ENCODE measurements around the gene PRKAR1B. TPM values are rescaled to one million over a fixed set of nuclear protein-coding genes. Genes with fewer than 3 reads are reported as not detected.
A peak's percentile ranks its signal among the peaks of the same experiment; 100 is the strongest.
"Not testable (repeated sequence)": the region's sequence is repeated elsewhere in the genome, so short reads cannot be mapped to it uniquely, and the experiment has no call there.

The PRKAR1B gene
- total RNA-seq, 4 donors from 2014 or later = 8.2 to 12.3 (median 10.5) TPM

DNA sequence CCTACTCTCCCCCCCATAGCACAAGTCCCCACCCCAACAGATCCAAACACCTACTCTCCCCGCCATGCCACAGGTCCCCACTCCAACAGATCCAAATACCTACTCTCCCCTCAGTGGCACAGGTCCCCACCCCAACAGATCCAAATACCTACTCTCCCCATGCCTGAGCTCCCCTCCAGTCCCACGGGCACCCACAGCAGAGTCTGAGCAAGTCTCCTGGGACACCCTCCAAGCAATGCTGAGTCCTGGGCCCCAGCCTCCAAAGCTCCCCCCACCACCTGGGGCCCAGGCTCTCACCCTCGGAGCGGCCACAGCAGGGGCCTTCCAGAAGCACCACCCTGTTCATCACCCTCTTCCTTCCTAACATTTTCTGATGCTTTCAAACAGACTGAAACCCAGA lies 64.5 kb downstream of the PRKAR1B start:
- no peak overlapping the region for H3K4me3 ChIP-seq
- H3K4me1 ChIP-seq = peaks cover 14% of the 10 kb centered on the region
- no peaks in the 10 kb centered on the region for H3K9me3 ChIP-seq
- no peak overlapping the region for H3K27ac ChIP-seq
- 94% methylated on average over 4 of the region's 4 CpGs for WGBS
- no peak for DNase-seq (ENCODE audit: low spot score in 2 of 2)
- H3K27me3 ChIP-seq = no peaks in the 10 kb centered on the region
- TF ChIP-seq, protein P1, sequence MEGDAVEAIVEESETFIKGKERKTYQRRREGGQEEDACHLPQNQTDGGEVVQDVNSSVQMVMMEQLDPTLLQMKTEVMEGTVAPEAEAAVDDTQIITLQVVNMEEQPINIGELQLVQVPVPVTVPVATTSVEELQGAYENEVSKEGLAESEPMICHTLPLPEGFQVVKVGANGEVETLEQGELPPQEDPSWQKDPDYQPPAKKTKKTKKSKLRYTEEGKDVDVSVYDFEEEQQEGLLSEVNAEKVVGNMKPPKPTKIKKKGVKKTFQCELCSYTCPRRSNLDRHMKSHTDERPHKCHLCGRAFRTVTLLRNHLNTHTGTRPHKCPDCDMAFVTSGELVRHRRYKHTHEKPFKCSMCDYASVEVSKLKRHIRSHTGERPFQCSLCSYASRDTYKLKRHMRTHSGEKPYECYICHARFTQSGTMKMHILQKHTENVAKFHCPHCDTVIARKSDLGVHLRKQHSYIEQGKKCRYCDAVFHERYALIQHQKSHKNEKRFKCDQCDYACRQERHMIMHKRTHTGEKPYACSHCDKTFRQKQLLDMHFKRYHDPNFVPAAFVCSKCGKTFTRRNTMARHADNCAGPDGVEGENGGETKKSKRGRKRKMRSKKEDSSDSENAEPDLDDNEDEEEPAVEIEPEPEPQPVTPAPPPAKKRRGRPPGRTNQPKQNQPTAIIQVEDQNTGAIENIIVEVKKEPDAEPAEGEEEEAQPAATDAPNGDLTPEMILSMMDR (IDR thresholded peaks at IDR 0.05) = no peak
- TF ChIP-seq EP300 (IDR thresholded peaks at IDR 0.05) = no peak
- TF ChIP-seq POLR2AphosphoS5 (IDR thresholded peaks at IDR 0.05) = no peak
- no peak for TF ChIP-seq POLR2A (IDR thresholded peaks at IDR 0.05)
- no peaks in the 10 kb centered on the region for H3K36me3 ChIP-seq

DNA sequence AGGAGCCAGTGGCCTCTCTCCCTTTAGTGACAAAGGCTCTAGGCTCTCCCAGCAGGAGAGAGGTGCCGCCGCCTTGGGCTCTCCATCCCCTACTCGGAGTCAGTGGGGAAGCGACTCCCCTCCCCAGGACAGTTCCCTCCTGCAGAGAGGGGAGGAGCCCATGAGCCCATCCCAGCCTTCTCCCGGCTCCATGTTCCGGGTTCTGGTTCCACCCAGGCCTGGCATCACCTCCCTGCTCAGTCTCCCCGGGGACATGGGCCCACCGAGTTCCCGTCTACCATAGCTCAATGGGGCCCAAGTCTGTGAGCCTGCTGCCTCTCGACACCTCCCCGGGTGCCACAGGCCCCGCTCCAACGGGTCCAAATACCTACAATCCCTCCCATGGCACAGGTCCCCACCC lies 67.1 kb downstream of the PRKAR1B start:
- Histone ChIP-seq H3K4me1 (peaks cover 2% of the 10 kb centered on the region), H3K4me3 (no peak overlapping the region), H3K36me3 (no peaks in the 10 kb centered on the region), H3K9me3 (no peaks in the 10 kb centered on the region), H3K27ac (no peak overlapping the region), H3K27me3 (no peaks in the 10 kb centered on the region)
- 96% methylated on average over 7 of the region's 13 CpGs for WGBS
- TF ChIP-seq POLR2AphosphoS5 (IDR thresholded peaks at IDR 0.05) = no peak
- TF ChIP-seq POLR2A (IDR thresholded peaks at IDR 0.05) = no peak
- no peak for TF ChIP-seq EP300 (IDR thresholded peaks at IDR 0.05)
- TF ChIP-seq, protein P1 (IDR thresholded peaks at IDR 0.05) = no peak
- DNase-seq (ENCODE audit: low spot score in 2 of 2) = no peak

DNA sequence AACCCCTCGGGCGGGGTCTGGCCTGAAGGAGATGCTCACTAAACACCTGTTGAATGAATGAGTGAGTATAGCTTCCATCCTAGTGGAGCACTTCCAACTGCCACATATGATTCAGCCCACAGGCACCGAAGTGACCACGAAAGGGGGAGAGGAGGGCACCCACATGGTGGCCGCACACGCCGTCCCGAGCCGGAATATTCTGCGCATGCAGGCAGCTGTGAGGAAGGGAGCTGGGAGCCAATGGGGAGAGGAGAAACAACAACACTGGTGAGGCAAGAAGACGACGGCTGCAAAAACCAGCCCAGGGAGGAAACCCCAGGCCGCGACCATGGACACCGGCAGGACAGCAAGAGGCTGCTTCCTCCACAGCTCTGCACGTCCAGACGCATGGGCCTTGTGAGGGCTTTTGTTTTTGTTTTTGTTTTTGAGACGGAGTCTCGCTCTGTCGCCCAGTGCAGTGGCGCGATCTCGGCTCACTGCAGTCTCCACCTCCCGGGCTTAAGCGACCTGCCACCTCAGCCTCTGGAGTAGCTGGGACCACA lies 67.7 kb downstream of the PRKAR1B start:
- no peak overlapping the region for H3K27ac ChIP-seq
- no peaks in the 10 kb centered on the region for H3K36me3 ChIP-seq
- TF ChIP-seq POLR2AphosphoS5 (IDR thresholded peaks at IDR 0.05) (no peak), EP300 (IDR thresholded peaks at IDR 0.05) (no peak), POLR2A (IDR thresholded peaks at IDR 0.05) (no peak)
- TF ChIP-seq, protein P1 (IDR thresholded peaks at IDR 0.05) = no peak
- WGBS = 94% methylated on average over 25 of the region's 25 CpGs
- H3K9me3 ChIP-seq = no peaks in the 10 kb centered on the region
- DNase-seq (ENCODE audit: low spot score in 2 of 2) = no peak
- no peaks in the 10 kb centered on the region for H3K4me1 ChIP-seq
- no peaks in the 10 kb centered on the region for H3K27me3 ChIP-seq
- H3K4me3 ChIP-seq = no peak overlapping the region

DNA sequence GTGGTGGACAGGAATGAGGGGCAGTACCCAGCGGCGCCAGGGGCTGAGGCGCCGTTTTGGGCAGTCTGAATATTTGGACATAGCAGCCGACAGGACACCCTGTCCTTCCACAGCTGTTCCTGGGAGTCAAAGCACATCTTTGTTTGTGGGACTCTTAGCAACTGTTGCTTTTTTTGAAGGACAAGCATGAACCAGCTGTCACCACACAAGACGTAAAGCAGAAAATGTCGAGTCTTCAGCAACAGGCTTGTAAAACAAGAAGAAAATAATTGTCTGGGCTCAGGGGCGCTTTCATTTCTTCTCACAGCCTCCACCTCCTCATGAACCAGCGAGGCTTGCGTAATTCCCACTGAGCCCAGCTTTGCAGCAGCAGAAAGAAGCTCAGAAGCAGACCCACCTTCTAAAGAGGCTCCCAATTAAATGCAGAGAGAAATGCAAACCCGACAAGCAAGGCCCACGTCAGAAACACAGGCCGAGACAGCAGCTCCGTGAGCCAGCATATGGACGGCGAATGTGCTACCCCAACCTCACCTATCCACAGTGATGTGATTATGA lies 69.4 kb downstream of the PRKAR1B start:
- TF ChIP-seq EP300 (IDR thresholded peaks at IDR 0.05) = peak; percentile 92
- no peak for TF ChIP-seq POLR2A (IDR thresholded peaks at IDR 0.05)
- WGBS = 71% methylated on average over 16 of the region's 16 CpGs
- no peak overlapping the region for H3K27ac ChIP-seq

DNA sequence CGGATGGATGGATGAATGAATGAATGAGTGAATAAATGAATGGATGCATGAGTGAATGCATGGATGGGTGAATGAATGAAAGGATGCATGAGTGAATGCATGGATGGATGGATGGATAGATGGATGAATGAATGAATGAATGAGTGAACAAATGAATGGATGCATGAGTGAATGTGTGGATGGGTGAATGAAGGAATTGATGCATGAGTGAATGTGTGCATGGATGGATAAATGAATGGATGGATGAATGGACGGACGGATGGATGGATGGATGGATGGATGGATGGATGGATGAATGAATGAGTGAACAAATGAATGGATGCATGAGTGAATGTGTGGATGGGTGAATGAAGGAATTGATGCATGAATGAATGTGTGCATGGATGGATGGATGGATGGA lies 70.1 kb downstream of the PRKAR1B start:
- not testable (repeated sequence) for H3K36me3 ChIP-seq; H3K4me3 ChIP-seq; H3K9me3 ChIP-seq; H3K27ac ChIP-seq; H3K4me1 ChIP-seq; H3K27me3 ChIP-seq; DNase-seq (ENCODE audit: low spot score in 2 of 2)
- 61% methylated on average over 3 of the region's 3 CpGs for WGBS

More for the DNA sequence above, 69.4 kb downstream of the PRKAR1B start:
- H3K4me3 ChIP-seq = no peak overlapping the region
- H3K4me1 ChIP-seq = no peaks in the 10 kb centered on the region
- DNase-seq (ENCODE audit: low spot score in 2 of 2) = no peak
- no peaks in the 10 kb centered on the region for H3K27me3 ChIP-seq
- no peaks in the 10 kb centered on the region for H3K9me3 ChIP-seq
- H3K36me3 ChIP-seq = no peaks in the 10 kb centered on the region

DNA sequence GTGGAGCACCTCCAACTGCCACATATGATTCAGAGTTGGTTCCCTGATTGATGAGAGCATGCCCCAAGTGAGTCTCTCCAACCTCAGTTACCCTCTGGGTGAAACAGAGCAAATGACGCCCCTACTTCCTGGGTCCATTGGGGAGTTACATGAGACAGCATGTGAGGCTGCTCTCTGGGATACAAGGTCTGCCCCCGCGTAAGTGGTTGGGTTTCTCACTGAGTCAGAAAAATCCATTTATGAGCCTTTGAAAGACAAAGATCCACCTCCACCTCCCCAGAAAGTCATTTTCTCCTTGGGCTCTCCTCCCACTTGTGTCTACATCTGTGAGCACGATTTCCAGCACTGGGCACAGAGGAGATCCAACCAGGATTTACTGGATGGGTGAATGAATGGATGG lies 71.3 kb downstream of the PRKAR1B start:
- Histone ChIP-seq H3K36me3 (no peaks in the 10 kb centered on the region), H3K27me3 (no peaks in the 10 kb centered on the region), H3K27ac (no peak overlapping the region), H3K9me3 (no peaks in the 10 kb centered on the region), H3K4me1 (no peaks in the 10 kb centered on the region), H3K4me3 (no peak overlapping the region)
- TF ChIP-seq, protein P1 (IDR thresholded peaks at IDR 0.05) = no peak
- TF ChIP-seq POLR2AphosphoS5 (IDR thresholded peaks at IDR 0.05) (no peak), EP300 (IDR thresholded peaks at IDR 0.05) (no peak), POLR2A (IDR thresholded peaks at IDR 0.05) (no peak)
- 96% methylated on average over 4 of the region's 4 CpGs for WGBS
- no peak for DNase-seq (ENCODE audit: low spot score in 2 of 2)
